ENCODE measurements around the gene CPOX. TPM values are rescaled to one million over a fixed set of nuclear protein-coding genes. Genes with fewer than 3 reads are reported as not detected.

Gene CPOX
- total RNA-seq, 1 donor from 2014 or later: 11.5 TPM

GRCh38 chr3:98553021-98553563 is 40.3 kb downstream of the CPOX start:
- Mint-ChIP-seq H3K36me3 (ENCODE audit: unreplicated experiment) (no peaks in the 10 kb centered on the region), H3K27me3 (ENCODE audit: unreplicated experiment) (no peaks in the 10 kb centered on the region), H3K9me3 (ENCODE audit: unreplicated experiment) (peaks cover 3% of the 10 kb centered on the region), H3K4me1 (ENCODE audit: low read depth, unreplicated experiment) (no peaks in the 10 kb centered on the region), H3K27ac (ENCODE audit: unreplicated experiment) (no peak overlapping the region), H3K4me3 (ENCODE audit: unreplicated experiment) (no peak overlapping the region)
- no peak for DNase-seq
- no peak for TF ChIP-seq CTCF (IDR thresholded peaks at IDR 0.05; ENCODE audit: partially characterized antibody, unreplicated experiment)

- H3K27ac Mint-ChIP-seq (ENCODE audit: unreplicated experiment): no peak overlapping the region
- no peaks in the 10 kb centered on the region for H3K27me3 Mint-ChIP-seq (ENCODE audit: unreplicated experiment)
- H3K4me3 Mint-ChIP-seq (ENCODE audit: unreplicated experiment): no peak overlapping the region
- no peaks in the 10 kb centered on the region for H3K36me3 Mint-ChIP-seq (ENCODE audit: unreplicated experiment)
- no peaks in the 10 kb centered on the region for H3K4me1 Mint-ChIP-seq (ENCODE audit: low read depth, unreplicated experiment)
- no peak for DNase-seq
- peaks cover 3% of the 10 kb centered on the region for H3K9me3 Mint-ChIP-seq (ENCODE audit: unreplicated experiment)
- no peak for TF ChIP-seq CTCF (IDR thresholded peaks at IDR 0.05; ENCODE audit: partially characterized antibody, unreplicated experiment)
These were observed 41.0 kb downstream of the CPOX start for GRCh38 chr3:98552232-98553020.

DNA sequence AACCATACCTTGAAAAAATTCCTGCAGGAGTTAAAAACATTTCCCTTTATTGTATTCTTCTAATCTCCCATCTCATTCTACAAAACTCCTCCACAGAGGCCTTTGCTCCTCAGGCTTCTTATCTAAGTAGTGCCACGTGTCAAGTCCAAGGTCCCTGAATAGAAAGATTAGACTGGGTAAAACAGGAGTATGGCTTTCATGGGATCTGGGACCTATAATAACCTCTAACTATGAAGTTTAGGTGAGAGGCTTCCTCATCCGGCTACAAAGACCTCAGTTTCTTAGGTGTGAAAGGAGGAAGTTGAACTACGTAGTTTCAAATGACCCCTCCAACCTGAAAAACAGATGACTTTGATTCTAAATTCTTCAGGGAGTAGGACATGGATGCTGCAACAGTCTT is 41.7 kb downstream of the CPOX start:
- no peak for TF ChIP-seq CTCF (IDR thresholded peaks at IDR 0.05; ENCODE audit: partially characterized antibody, unreplicated experiment)
- H3K27me3 Mint-ChIP-seq (ENCODE audit: unreplicated experiment): no peaks in the 10 kb centered on the region
- no peaks in the 10 kb centered on the region for H3K36me3 Mint-ChIP-seq (ENCODE audit: unreplicated experiment)
- H3K9me3 Mint-ChIP-seq (ENCODE audit: unreplicated experiment): peaks cover 3% of the 10 kb centered on the region
- H3K27ac Mint-ChIP-seq (ENCODE audit: unreplicated experiment): no peak overlapping the region
- no peaks in the 10 kb centered on the region for H3K4me1 Mint-ChIP-seq (ENCODE audit: low read depth, unreplicated experiment)
- H3K4me3 Mint-ChIP-seq (ENCODE audit: unreplicated experiment): no peak overlapping the region
- DNase-seq: no peak

GRCh38 chr3:98551236-98551635 is 42.2 kb downstream of the CPOX start:
- no peak for TF ChIP-seq CTCF (IDR thresholded peaks at IDR 0.05; ENCODE audit: partially characterized antibody, unreplicated experiment)
- H3K9me3 Mint-ChIP-seq (ENCODE audit: unreplicated experiment): peaks cover 3% of the 10 kb centered on the region
- H3K4me1 Mint-ChIP-seq (ENCODE audit: low read depth, unreplicated experiment): no peaks in the 10 kb centered on the region
- no peaks in the 10 kb centered on the region for H3K27me3 Mint-ChIP-seq (ENCODE audit: unreplicated experiment)
- H3K4me3 Mint-ChIP-seq (ENCODE audit: unreplicated experiment): no peak overlapping the region
- DNase-seq: no peak
- no peak overlapping the region for H3K27ac Mint-ChIP-seq (ENCODE audit: unreplicated experiment)
- H3K36me3 Mint-ChIP-seq (ENCODE audit: unreplicated experiment): no peaks in the 10 kb centered on the region

GRCh38 chr3:98550833-98551232 is 42.6 kb downstream of the CPOX start:
- H3K9me3 Mint-ChIP-seq (ENCODE audit: unreplicated experiment): peaks cover under 1% of the 10 kb centered on the region
- H3K27ac Mint-ChIP-seq (ENCODE audit: unreplicated experiment): no peak overlapping the region
- no peak for DNase-seq
- no peak for TF ChIP-seq CTCF (IDR thresholded peaks at IDR 0.05; ENCODE audit: partially characterized antibody, unreplicated experiment)
- no peak overlapping the region for H3K4me3 Mint-ChIP-seq (ENCODE audit: unreplicated experiment)
- H3K27me3 Mint-ChIP-seq (ENCODE audit: unreplicated experiment): no peaks in the 10 kb centered on the region
- H3K36me3 Mint-ChIP-seq (ENCODE audit: unreplicated experiment): no peaks in the 10 kb centered on the region
- H3K4me1 Mint-ChIP-seq (ENCODE audit: low read depth, unreplicated experiment): no peaks in the 10 kb centered on the region
